Urothelium cell line (cell line): ENCODE results near the gene EMP3.
"Not testable (repeated sequence)": the region's sequence is repeated elsewhere in the genome, so short reads cannot be mapped to it uniquely, and the experiment has no call there.

ENCODE experiments used
- DNase-seq: peaks from one replicate; pipeline ENCODE4 v3.0.0; 2011; ENCODE audit warnings: low spot score, mixed read lengths
- FAIRE-seq: peaks from 2 replicates; lab custom pipeline; 2011; peaks lifted over from hg19 to GRCh38; lab: Jason Lieb, UNC

Gene EMP3, protein sequence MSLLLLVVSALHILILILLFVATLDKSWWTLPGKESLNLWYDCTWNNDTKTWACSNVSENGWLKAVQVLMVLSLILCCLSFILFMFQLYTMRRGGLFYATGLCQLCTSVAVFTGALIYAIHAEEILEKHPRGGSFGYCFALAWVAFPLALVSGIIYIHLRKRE

DNA sequence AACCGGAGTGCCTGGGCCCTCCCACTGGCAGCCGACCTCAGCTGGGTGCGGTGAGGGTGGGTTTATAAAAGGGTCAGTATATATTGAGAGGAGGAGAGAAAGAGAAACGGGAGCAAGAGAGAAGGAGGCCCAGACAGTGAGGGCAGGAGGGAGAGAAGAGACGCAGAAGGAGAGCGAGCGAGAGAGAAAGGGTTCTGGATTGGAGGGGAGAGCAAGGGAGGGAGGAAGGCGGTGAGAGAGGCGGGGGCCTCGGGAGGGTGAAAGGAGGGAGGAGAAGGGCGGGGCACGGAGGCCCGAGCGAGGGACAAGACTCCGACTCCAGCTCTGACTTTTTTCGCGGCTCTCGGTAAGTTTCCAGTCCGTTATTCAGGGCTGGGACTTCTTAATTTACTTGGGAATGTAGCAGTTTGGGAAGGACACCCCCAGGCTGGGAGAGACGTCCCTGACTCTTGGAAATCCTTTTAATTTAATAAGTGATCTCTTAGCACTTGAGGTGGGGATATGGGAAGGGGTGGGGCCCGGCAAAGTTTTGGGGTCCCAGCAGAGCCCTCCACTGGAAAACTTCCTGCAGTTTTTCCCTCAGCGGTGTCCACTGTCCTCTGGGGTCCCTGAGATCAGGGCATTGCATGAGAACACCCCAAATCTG lies at the start of gene EMP3:
EMP3 (plus strand) TSS at position 288 of the 646 bp plus-strand sequence. CDS start 1,293 bp downstream, outside the sequence.
- peak; percentile 86 for DNase-seq
- no peak for FAIRE-seq

DNA sequence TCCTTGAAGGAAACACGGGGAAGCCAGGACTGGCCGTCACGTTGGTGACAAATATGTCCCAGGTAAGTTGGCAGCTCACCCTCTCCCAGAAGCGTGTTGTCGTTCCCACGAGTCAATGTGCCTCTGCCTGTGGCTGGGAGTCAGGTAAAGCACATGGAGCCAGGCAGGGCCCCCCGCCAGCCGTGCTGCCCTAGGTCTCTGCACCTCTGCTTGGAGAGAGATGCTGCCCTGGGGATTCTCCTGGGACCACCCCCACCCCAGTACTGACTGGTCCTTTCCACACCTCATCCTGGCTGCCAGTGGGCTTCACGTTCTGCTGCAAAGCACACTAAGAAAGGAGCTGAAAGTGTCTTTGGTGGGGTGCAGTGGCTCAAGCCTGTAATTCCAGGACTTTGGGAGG lies 45.6 kb upstream of the EMP3 start:
- no peak for DNase-seq
- FAIRE-seq: no peak

DNA sequence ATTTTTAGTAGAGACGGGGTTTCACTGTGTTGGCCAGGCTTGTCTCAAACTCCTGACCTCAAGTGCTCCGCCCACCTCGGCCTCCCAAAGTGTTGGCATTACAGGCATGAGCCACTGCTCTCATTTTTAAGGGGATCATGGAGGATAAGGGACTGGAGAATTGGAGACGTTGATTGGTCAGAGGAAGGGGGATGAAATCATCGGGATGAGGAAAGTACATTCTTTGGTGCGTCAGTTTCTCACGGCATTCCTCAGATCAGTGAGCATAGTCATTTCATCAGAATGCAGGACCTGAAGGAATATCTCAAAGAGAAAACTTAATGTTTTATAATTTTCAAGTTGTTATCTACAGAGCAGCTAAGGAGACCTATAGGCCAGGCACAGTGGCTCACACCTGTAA lies 41.4 kb upstream of the EMP3 start:
- no peak for FAIRE-seq
- DNase-seq: peak; percentile 57

DNA sequence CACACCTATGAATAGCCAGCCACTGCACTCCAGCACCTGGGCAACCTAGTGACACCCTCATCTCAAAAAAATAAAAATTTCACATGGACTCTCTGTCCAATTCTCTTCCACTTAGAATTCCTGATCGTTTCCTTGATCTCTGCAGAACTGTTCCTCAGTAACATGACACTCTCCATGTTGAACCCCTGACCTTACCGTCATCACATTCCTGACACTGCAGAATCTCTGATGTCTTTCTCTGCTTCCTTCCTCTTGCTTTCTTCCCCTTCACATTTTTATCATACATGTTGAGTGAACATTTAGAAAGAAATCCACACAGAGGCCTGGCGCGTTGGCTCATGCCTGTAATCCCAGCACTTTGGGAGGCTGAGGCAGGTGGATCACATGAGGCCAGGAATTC lies 40.5 kb upstream of the EMP3 start:
- FAIRE-seq: no peak
- no peak for DNase-seq

DNA sequence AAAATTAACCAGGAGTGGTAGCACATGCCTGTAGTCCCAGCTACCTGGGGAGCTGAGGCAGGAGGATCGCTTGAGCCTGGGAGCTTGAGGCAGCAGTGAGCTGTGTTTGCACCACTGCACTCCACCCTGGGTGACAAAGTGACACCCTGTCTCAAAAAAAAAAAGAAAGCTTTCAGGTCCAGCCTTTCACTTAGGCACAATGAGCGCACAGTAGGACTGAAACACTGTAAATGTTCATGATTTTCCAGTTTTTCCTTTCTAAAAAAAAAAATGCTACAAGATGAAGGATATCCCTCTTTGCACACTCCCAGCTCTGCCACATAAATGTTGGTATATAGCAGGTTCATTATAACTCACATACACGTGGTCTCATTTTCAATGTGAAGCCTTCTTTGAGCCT lies 37.6 kb upstream of the EMP3 start:
- no peak for DNase-seq
- FAIRE-seq: no peak

DNA sequence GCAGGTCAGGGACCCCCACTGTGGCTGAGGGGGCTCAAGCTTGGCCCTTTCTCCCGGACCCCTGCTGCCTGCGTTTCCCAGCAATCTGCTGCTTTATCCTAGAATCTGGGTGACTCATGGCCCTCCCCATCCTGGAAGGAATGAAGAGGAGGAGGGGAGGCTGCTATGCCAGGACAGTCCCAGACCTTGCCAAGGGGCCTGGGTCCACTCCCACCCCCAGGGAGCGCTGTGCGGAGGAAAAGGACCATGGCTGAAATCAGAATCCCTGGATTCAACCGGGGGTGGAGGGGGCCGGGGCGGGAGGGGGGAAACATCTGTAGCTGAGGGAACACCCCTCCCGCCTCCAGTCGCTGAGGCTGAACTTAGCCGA lies 35.0 kb upstream of the EMP3 start:
- DNase-seq: peak; percentile 84
- FAIRE-seq: no peak

DNA sequence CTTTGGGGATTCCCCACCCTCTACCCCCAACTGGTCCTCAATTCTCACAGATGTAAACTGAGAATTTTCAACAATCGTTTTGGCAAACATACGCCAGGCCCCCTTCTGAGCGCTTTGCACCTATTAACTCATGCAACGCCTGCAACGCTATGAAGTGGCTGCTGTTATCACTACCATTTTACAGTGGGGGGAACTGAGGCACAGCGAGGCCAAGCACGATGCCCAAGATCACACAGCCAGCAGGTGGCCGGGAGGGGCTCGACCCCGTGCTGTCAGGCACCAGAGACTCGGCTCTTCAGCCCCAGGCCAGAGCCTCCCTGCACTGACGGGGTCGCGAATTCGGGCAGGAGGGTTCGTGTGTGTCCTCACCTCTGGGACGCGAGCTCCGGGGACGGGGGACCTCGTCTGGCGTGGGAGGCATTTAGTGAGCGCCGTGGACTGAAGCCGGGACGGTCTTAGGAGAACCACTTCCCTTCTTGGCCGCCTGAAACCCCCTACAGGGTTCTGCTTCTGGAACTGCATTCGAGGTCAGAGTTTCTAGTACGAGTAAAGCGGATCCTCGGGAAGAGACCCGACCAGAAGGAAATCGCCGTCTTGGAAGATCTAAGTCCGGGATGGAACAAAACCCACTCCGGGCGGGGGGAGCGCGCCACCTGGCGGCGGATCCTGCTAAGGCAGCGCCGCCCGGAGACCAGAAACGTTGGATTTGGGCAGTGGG lies 34.4 kb upstream of the EMP3 start:
- FAIRE-seq (no peak), DNase-seq (peak; percentile 78)

DNA sequence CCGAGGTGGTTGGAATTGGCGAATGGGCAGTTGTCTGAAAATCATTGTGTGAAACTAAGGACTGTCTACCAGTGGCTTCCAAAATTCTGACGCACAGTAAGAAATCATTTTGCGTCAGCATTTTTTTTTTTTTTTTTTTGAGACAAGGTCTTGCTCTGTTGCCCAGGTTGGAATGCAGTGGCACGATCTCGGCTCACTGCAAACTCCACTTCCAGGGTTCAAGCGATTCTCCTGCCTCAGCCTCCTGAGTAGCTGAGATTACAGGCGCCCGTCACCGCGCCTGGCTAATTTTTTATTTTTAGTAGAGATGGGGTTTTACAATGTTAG lies 33.9 kb upstream of the EMP3 start:
- not testable (repeated sequence) for DNase-seq, FAIRE-seq

DNA sequence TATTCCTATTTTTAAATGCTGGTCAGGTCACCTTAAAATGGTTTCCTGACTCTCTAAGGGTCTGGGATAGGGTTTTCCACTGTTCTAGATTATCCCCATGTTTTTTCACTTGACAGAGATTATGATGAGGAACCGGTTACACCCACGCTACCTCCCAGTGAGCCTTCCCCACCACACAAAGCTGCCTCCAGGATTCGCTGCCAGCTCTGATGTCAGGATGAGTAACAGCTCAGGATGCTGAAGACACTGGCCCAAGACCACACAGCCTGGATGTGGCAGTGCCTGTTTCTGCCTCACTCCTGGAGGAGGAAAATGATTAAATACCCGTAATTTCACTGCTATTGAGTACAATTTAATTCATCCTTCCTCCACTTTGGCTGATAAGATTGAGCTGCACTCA lies 32.6 kb upstream of the EMP3 start:
- DNase-seq (peak; percentile 60), FAIRE-seq (peak; percentile 55)

DNA sequence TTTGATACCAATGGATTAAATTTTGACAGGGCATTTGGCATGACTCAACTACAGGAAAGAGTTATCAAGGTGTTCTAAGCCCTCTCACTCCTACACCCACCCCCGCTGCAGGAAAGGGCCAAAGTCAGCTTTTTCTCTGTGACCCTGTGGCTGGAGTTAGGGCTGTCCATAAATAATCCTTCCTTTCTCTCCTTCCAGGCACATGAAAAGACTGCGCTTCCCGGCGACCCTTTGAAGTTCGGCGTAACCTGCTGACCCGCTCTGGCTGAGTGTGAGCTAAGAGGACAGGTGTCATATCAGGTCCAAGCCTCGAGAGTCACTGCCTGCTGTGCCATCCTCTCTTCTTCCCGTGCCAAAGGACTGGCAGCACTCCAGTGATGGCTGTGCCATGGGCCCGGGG lies 29.9 kb upstream of the EMP3 start:
- DNase-seq: no peak
- FAIRE-seq: no peak

DNA sequence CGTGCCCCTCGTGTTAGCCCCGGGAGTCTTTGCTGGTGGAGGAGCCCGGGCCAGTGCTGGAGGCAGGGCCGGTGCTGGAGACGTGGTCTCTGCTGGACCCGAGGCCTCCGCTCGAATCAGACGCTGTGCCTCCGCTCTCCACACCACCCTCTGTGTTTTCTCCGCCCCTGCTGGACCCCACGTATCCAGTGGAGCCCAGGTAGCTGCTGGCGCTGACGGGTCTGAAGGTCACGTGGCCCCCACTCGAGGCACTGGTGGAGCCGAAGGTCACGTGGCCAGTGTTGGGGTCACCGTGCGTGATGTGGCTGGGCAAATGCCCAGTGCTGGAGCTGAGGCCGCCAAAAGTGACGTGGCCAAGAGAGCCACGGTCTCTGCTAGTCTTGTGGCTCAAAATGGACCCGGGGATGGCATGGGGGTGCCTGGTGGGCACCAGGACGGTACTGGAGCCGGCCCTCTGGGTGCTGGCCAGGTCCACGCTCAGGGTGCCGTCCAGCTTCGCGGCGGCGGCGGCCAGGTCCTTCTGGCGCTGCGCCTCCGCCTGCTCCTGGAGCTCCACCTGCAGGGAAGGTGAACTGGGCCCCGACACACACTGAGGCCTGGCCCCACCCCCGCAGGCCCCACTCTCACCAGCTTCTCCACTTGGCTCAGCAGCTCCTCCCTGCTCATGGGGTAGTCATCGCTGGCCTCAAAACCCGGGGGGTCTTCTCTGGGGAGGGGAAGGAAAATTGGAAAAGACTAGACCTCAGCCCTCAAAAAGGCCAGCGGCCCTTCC lies 28.2 kb upstream of the EMP3 start:
- FAIRE-seq (no peak), DNase-seq (no peak)

DNA sequence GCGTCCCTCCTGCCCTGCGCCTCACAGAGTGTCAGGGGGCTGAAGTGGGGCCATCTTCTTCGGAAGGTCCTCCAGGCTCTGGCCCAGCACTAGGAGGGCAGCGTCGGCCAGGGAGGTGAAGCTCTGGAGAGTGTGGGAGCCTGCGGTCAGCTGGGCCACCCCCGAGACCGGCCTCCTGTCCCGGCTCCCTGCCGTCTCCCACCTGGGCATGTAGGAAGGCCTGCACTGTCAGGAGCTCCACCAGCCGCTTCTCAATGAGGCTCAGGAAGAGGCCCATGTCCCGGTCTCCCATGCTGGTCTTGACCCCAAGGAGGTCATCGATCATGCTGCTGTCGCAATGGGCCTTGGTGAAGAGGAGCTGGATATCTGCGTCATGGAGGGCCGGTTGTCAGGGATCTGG lies 27.4 kb upstream of the EMP3 start:
- no peak for FAIRE-seq

DNA sequence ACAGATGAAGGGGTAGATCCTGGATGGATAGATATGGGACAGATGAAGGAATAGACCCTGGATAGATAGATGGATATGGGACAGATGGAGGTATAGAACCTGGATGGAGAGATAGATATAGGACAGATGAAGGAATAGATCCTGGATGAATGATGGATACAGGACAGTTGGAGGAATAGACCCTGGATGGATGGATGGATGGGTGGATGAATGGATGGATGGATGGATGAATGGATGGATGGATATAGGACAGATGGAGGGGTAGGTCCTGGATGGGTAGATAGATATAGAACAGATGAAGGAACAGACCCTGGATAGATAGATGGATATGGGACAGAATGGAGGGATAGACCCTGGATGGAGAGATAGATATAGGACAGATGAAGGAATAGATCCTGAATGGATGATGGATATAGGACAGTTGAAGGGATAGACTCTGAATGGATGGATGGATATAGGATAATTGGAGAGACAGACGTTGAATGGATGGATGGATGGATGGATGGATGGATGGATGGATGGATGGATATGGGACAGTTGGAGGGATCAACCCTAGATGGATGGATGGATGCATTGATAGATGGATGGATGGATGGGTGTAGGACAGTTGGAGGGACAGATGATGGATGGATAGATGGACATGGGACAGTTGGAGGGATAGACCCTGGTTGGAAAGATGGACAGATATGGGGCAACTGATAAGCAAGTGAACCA lies 23.3 kb upstream of the EMP3 start:
- FAIRE-seq: no peak
- no peak for DNase-seq

More for the DNA sequence above, 27.4 kb upstream of the EMP3 start:
- no peak for DNase-seq

DNA sequence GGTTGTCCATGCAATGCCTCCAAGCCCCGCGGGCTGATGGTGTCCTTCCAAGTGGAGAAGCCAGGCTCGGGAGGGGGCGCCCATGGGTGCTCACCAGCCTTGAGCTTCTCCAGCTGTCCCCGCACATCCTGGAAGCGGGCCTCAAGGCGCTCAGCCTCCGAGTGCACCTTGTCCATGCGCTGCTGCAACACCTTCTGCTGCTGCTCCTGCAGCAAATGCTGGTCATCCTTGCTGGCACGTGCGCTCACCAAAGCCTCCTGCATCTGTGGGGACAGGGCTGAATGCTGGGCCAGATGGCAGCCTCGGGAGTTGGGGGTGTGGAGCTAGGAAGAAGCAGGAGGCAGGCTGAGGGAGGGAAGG lies 22.8 kb upstream of the EMP3 start:
- no peak for FAIRE-seq

DNA sequence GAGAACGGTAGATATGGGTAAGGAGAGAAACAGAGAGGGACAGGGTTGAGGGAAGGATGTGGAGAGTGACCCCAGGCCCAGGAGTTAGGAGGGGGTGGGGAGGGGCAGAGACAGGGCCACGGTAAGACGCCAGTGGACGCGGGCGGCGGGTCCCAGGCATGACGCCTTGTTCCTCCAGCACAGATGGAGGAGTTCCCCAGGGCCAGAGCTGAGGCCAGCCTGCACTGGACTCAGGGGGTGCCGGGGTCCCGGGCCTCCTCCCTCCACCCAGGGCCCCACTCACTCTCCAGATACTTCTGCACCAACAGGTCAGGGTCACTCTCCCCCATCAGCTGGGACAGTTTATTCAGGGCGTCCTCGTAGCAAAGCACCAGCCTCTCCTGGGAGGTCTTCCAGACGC lies 22.0 kb upstream of the EMP3 start:
- FAIRE-seq: no peak

More for the DNA sequence above, 22.8 kb upstream of the EMP3 start:
- no peak for DNase-seq

DNA sequence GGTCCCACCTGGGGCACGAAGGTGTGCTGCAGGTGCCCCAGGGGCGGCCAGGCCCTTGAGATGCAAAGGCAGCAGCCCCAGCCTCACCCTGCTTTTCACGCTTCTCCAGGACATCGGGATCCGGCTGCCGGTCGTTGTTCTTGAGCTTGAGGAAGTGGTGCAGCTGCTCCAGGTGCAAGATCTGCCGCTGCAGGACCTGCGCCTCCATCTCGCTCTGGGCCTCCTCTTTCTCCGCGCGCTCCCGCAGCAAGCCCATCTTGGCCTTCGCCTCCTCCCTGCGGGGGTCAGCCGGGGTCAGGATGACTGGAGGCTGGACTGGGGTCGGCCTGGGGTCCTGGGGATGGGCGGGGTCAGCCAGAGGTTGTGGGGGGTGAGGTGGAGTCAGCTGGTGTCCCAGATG lies 21.5 kb upstream of the EMP3 start:
- DNase-seq (no peak), FAIRE-seq (no peak)

More for the DNA sequence above, 22.0 kb upstream of the EMP3 start:
- DNase-seq: no peak

DNA sequence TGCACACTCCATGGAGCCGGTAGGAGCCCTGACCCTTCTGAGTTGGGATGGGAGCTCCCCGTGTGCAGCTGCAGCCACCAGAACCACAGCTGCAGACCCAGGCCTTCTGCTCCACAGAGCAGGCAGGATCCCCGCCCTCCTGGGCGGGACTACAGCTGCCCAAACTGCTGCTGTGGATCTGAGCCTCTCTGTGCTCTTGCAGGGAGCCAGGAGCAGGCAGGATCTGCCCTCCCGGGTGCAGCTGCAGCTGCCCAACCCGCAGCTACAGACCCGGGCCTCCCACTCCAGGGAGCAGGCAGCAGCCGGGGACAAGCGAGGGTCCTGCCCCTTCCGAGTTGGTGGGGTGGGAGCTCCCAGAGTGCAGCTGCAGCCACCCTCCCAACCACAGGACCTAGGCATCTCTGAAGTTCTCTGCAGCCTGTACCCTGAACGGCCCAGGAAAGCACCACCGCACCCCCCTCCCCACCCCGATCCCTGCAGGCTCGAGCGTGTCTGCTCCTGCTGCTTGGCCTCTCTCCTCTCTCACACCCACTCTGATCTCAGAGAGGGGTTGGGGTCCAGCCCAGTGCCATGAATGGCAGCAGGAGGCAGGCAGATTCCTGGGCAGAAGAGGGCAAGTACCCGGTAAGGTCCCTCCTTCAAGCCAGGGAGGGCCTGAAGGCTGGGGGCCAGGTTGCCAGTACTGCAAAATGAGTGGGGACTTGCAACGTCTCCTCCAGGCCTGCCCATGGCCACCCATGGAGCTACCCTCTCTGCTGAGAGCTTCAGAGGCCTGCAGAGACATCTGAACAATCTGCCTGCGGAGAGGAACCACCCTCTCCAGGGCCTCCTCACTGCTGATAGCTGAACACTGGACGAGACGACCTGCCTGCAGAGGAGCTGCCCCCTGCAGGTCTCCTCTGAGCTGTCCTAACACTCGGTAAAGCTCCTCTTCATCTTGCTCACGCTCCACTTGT lies 16.4 kb upstream of the EMP3 start:
- DNase-seq (no peak), FAIRE-seq (no peak)

DNA sequence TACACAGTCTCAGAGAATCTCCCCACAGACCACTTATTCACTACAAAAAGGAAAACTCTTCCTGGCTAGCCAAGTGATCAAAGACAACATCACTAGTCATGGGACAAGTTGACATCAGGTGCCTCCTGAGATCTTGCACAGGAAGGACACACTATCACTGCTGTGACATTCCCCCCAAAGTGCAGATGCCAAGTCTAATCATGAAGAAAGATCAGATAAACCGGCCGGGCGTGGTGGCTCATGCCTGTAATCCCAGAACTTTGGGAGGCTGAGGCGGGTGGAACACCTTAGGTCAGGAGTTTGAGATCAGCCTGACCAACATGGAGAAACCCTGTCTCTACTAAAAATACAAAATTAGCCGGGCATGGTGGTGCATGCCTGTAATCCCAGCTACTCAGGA lies 15.6 kb upstream of the EMP3 start:
- not testable (repeated sequence) for FAIRE-seq, DNase-seq

DNA sequence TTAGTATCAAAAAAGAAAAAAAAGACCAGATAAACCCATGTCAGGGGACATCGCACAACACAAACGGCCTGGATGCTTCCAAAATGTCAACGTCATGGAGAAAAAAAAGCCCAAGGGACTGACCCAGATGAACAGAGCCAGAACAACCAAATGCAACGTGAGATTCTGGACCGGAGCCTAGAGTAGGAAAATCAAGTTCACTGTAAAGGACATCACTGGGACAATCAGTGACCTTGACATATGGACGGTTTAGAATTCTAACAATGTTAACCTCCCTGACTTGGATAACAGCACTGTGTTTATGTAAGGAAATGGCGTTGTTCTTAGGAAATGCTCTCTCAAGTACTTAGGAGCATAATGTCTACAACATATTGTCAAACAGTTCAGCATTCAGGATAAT lies 15.1 kb upstream of the EMP3 start:
- FAIRE-seq: no peak
- DNase-seq: no peak

DNA sequence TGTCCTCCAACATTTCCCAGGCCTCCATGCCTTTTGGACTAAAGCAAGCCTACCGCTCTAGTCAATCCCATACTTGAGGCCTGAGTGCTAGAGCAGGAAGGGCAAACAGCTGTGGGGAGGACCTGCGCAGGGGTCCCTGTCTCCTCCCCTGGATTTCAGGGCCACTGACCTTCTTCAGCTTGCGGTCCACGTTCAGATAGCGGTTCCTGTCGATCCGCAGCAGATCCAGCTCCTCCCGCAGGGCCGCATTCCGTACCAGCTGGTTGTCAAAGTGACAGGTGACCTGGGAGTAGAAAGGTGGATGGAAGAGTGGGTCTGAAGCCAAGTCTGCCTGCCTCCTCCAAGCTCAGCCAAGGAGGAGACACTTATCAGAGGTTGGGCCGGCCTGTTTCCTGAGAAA lies 14.0 kb upstream of the EMP3 start:
- no peak for FAIRE-seq

More for the DNA sequence above, 14.0 kb upstream of the EMP3 start:
- no peak for DNase-seq
